K562 (cell line): ENCODE results near the gene SORCS2. TPM values are rescaled to one million over a fixed set of nuclear protein-coding genes. Genes with fewer than 3 reads are reported as not detected.

Experiments used
- ARHGAP35 ChIP-seq: fragments of 450-650 bp; IDR thresholded peaks from 2 replicates; pipeline ENCODE4 v1.6.1; 2018; ENCODE audit not compliant: partially characterized antibody
- DPF2 ChIP-seq: fragments of 450-650 bp; IDR thresholded peaks from 2 replicates; pipeline ENCODE4 v1.6.1; 2016
- GTF2A2 ChIP-seq: IDR thresholded peaks from 2 replicates; pipeline ENCODE4 v1.6.1; 2016; ENCODE audit warnings: mild to moderate bottlenecking, missing genetic modification characterization, missing compliant biosample characterization
- PHF21A ChIP-seq: fragments of 450-650 bp; IDR thresholded peaks from 2 replicates; pipeline ENCODE4 v1.6.1; 2017; ENCODE audit warnings: low read depth, borderline replicate concordance
- RFX1 ChIP-seq: fragments of 450-650 bp; IDR thresholded peaks from 2 replicates; pipeline ENCODE4 v1.6.1; 2016; ENCODE audit warnings: mild to moderate bottlenecking, moderate library complexity
- TAF15 ChIP-seq: fragments of 200-400 bp; formaldehyde crosslinking; IDR thresholded peaks from 2 replicates; pipeline ENCODE4 v1.6.1; 2017; ENCODE audit warnings: mild to moderate bottlenecking, low read depth, low read length, moderate library complexity
- TBP ChIP-seq: optimal IDR thresholded peaks from 2 replicates; pipeline ENCODE3; 2011; ENCODE audit warnings: low read depth, low read length, improper control_type of control experiment
- TCF3 ChIP-seq: sonication (generic); formaldehyde crosslinking; IDR thresholded peaks from 2 replicates; pipeline ENCODE4 v1.4.0; 2020; ENCODE audit warnings: mild to moderate bottlenecking, missing genetic modification reagents
- ZNF311 ChIP-seq: fragments of 250-450 bp; sonication (Bioruptor Pico); IDR thresholded peaks from 2 replicates; pipeline ENCODE4 v1.4.0; 2020; ENCODE audit warnings: mild to moderate bottlenecking, moderate library complexity
- ZNF830 ChIP-seq: fragments of 250-450 bp; sonication (Bioruptor Pico); IDR thresholded peaks from 2 replicates; pipeline ENCODE4 v1.5.0; 2021; ENCODE audit warnings: mild to moderate bottlenecking
- polyA plus RNA-seq, 8 experiments: library from polyadenylated mRNA; depleted of rRNA in 4 of 8; stranded (reverse) in 5 of 8; unstranded in 3 of 8; fragments of >200 nt; fragmentation: Nextera tagmentation in 2 of 8; fragmentation: Illumina TruSeq in 1 of 8; extraction: Ambion mirVana in 2 of 8; extraction: Trizol in 1 of 8; gene quantifications; 2 replicates each; pipeline versions ENCODE4 v1.2.1 to v1.2.3, GENCODE V29; 2011 to 2014; ENCODE audit warnings: inconsistent platforms in 1 of 8, missing spikeins in 1 of 8
- total RNA-seq, 7 experiments: library from RNA; depleted of rRNA in 6 of 7; stranded (reverse); fragments of >200 nt in 6 of 7; fragmentation: Illumina TruSeq in 2 of 7; extraction: Trizol in 2 of 7; gene quantifications; 2 replicates each; pipeline versions ENCODE4 v1.2.1 to v1.2.3, GENCODE V29; 2011 to 2021; ENCODE audit warnings: low replicate concordance in 1 of 7
- TF ChIP-seq, protein P1 (sequence below): fragments of 450-650 bp; IDR thresholded peaks from 2 replicates; pipeline ENCODE4 v1.7.1; 2018; ENCODE audit warnings: mild to moderate bottlenecking, low read depth; ENCODE audit not compliant: partially characterized antibody
- TF ChIP-seq, protein P2 (sequence below): fragments of 450-650 bp; IDR thresholded peaks from 2 replicates; pipeline ENCODE4 v1.6.1; 2017; ENCODE audit warnings: mild to moderate bottlenecking, moderate library complexity
- TF ChIP-seq, protein P3 (sequence below): fragments of 250-450 bp; sonication (Bioruptor Pico); IDR thresholded peaks from 2 replicates; pipeline ENCODE4 v1.5.1; 2021; ENCODE audit warnings: mild to moderate bottlenecking
- TF ChIP-seq, protein P4 (sequence below): sonication (generic); formaldehyde crosslinking; IDR thresholded peaks from 2 replicates; pipeline ENCODE4 v1.8.0; 2022; ENCODE audit warnings: mild to moderate bottlenecking, missing genetic modification reagents

SORCS2 gene
- total and polyA plus RNA-seq, 9 of the 15 experiments (the other 6 are each of a cell fraction or from before 2014, with no cell fraction given), result not detected

GRCh38 chr4:7784131-7784870 lies 592.0 kb downstream of the SORCS2 start (continued):
- TF ChIP-seq, protein P1, sequence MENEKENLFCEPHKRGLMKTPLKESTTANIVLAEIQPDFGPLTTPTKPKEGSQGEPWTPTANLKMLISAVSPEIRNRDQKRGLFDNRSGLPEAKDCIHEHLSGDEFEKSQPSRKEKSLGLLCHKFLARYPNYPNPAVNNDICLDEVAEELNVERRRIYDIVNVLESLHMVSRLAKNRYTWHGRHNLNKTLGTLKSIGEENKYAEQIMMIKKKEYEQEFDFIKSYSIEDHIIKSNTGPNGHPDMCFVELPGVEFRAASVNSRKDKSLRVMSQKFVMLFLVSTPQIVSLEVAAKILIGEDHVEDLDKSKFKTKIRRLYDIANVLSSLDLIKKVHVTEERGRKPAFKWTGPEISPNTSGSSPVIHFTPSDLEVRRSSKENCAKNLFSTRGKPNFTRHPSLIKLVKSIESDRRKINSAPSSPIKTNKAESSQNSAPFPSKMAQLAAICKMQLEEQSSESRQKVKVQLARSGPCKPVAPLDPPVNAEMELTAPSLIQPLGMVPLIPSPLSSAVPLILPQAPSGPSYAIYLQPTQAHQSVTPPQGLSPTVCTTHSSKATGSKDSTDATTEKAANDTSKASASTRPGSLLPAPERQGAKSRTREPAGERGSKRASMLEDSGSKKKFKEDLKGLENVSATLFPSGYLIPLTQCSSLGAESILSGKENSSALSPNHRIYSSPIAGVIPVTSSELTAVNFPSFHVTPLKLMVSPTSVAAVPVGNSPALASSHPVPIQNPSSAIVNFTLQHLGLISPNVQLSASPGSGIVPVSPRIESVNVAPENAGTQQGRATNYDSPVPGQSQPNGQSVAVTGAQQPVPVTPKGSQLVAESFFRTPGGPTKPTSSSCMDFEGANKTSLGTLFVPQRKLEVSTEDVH, result no peak
- TF ChIP-seq TBP (no peak), RFX1 (no peak), PHF21A (no peak), ZNF830 (CRISPR knock-in tag) (no peak), ZNF311 (CRISPR knock-in tag) (no peak), TAF15 (no peak), ARHGAP35 (no peak), TCF3 (no peak), GTF2A2 (no peak), DPF2 (no peak)
- TF ChIP-seq, protein P2, sequence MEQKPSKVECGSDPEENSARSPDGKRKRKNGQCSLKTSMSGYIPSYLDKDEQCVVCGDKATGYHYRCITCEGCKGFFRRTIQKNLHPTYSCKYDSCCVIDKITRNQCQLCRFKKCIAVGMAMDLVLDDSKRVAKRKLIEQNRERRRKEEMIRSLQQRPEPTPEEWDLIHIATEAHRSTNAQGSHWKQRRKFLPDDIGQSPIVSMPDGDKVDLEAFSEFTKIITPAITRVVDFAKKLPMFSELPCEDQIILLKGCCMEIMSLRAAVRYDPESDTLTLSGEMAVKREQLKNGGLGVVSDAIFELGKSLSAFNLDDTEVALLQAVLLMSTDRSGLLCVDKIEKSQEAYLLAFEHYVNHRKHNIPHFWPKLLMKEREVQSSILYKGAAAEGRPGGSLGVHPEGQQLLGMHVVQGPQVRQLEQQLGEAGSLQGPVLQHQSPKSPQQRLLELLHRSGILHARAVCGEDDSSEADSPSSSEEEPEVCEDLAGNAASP, result no peak
- TF ChIP-seq, protein P3, sequence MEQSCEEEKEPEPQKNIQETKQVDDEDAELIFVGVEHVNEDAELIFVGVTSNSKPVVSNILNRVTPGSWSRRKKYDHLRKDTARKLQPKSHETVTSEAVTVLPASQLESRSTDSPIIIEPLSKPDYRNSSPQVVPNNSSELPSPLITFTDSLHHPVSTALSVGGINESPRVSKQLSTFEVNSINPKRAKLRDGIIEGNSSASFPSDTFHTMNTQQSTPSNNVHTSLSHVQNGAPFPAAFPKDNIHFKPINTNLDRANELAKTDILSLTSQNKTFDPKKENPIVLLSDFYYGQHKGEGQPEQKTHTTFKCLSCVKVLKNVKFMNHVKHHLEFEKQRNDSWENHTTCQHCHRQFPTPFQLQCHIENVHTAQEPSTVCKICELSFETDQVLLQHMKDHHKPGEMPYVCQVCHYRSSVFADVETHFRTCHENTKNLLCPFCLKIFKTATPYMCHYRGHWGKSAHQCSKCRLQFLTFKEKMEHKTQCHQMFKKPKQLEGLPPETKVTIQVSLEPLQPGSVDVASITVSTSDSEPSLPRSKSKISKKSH (CRISPR knock-in tag), result no peak
- TF ChIP-seq, protein P4, sequence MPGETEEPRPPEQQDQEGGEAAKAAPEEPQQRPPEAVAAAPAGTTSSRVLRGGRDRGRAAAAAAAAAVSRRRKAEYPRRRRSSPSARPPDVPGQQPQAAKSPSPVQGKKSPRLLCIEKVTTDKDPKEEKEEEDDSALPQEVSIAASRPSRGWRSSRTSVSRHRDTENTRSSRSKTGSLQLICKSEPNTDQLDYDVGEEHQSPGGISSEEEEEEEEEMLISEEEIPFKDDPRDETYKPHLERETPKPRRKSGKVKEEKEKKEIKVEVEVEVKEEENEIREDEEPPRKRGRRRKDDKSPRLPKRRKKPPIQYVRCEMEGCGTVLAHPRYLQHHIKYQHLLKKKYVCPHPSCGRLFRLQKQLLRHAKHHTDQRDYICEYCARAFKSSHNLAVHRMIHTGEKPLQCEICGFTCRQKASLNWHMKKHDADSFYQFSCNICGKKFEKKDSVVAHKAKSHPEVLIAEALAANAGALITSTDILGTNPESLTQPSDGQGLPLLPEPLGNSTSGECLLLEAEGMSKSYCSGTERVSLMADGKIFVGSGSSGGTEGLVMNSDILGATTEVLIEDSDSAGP (CRISPR knock-in tag), result no peak
